ENCODE results near the gene RPL18. TPM values are rescaled to one million over a fixed set of nuclear protein-coding genes. Genes with fewer than 3 reads are reported as not detected.
A peak's percentile ranks its signal among the peaks of the same experiment; 100 is the strongest.

The RPL18 gene
- total RNA-seq, 1 experiment from 2014 or later: 1,812 TPM

- Mint-ChIP-seq H3K36me3 (ENCODE audit: insufficient read depth, unreplicated experiment) (peaks cover 25% of the 10 kb centered on the region), H3K4me1 (ENCODE audit: low read depth, unreplicated experiment) (peaks cover 12% of the 10 kb centered on the region), H3K27ac (ENCODE audit: unreplicated experiment) (peak within 1 kb of the TSS; percentile 24), H3K9me3 (ENCODE audit: unreplicated experiment) (no peaks in the 10 kb centered on the region), H3K27me3 (ENCODE audit: insufficient read depth, unreplicated experiment) (no peaks in the 10 kb centered on the region), H3K4me3 (ENCODE audit: unreplicated experiment) (no peak within 1 kb of the TSS)
- TF ChIP-seq, protein P1, sequence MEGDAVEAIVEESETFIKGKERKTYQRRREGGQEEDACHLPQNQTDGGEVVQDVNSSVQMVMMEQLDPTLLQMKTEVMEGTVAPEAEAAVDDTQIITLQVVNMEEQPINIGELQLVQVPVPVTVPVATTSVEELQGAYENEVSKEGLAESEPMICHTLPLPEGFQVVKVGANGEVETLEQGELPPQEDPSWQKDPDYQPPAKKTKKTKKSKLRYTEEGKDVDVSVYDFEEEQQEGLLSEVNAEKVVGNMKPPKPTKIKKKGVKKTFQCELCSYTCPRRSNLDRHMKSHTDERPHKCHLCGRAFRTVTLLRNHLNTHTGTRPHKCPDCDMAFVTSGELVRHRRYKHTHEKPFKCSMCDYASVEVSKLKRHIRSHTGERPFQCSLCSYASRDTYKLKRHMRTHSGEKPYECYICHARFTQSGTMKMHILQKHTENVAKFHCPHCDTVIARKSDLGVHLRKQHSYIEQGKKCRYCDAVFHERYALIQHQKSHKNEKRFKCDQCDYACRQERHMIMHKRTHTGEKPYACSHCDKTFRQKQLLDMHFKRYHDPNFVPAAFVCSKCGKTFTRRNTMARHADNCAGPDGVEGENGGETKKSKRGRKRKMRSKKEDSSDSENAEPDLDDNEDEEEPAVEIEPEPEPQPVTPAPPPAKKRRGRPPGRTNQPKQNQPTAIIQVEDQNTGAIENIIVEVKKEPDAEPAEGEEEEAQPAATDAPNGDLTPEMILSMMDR (IDR thresholded peaks at IDR 0.05; ENCODE audit: insufficient read depth in 1 of 2, low read depth in 1 of 2, low read length in 1 of 2, severe bottlenecking in 1 of 2, unreplicated experiment in 1 of 2): no peak
- no peaks in the 10 kb centered on the region for H3K27me3 ChIP-seq (replicated peaks; ENCODE audit: control insufficient read depth, insufficient read depth, low read length)
- POLR2A ChIA-PET: no interaction called here
- BruUV-seq (replicated peaks): no TSS peak
- intact Hi-C loops (cut with micrococcal nuclease; ENCODE audit: unreplicated experiment): no loop called here
- no peaks in the 10 kb centered on the region for H3K36me3 ChIP-seq (ENCODE audit: control insufficient read depth, insufficient read depth, low read length)
- no peak for DNase-seq
- no peaks in the 10 kb centered on the region for H3K9me3 ChIP-seq
- no peak within 1 kb of the TSS for H3K4me3 ChIP-seq (ENCODE audit: low read depth, low read length)
- H3K4me1 ChIP-seq: peaks cover 7% of the 10 kb centered on the region
- CTCF ChIA-PET: interaction anchor here (0.6 to 1.3 kb wide), 4 partner anchors 18 to 792 kb away, joined by 3 to 9 read pairs (median 4); no protein-coding TSS in a partner anchor
Observed at GRCh38 chr19:48606463-48607358, 12.3 kb downstream of the RPL18 start, which contains the start of gene SPACA4. TSS of gene SPACA4 (plus strand) at chr19:48606742. CDS start at chr19:48606979, 237 bp downstream.

- DNase-seq: no peak
- H3K4me1 ChIP-seq: peaks cover 7% of the 10 kb centered on the region
- H3K9me3 Mint-ChIP-seq (ENCODE audit: unreplicated experiment): no peaks in the 10 kb centered on the region
- peaks cover 7% of the 10 kb centered on the region for H3K36me3 Mint-ChIP-seq (ENCODE audit: insufficient read depth, unreplicated experiment)
- no peaks in the 10 kb centered on the region for H3K27me3 Mint-ChIP-seq (ENCODE audit: insufficient read depth, unreplicated experiment)
- no peaks in the 10 kb centered on the region for H3K27me3 ChIP-seq (replicated peaks; ENCODE audit: control insufficient read depth, insufficient read depth, low read length)
- H3K4me3 Mint-ChIP-seq (ENCODE audit: unreplicated experiment): no peak overlapping the region
- CTCF ChIA-PET: no interaction called here
- no peaks in the 10 kb centered on the region for H3K9me3 ChIP-seq
- no peaks in the 10 kb centered on the region for H3K36me3 ChIP-seq (ENCODE audit: control insufficient read depth, insufficient read depth, low read length)
- POLR2A ChIA-PET: no interaction called here
- intact Hi-C loops (cut with micrococcal nuclease; ENCODE audit: unreplicated experiment): no loop called here
- TF ChIP-seq, protein P1 (IDR thresholded peaks at IDR 0.05; ENCODE audit: insufficient read depth in 1 of 2, low read depth in 1 of 2, low read length in 1 of 2, severe bottlenecking in 1 of 2, unreplicated experiment in 1 of 2): no peak
- peaks cover 11% of the 10 kb centered on the region for H3K4me1 Mint-ChIP-seq (ENCODE audit: low read depth, unreplicated experiment)
- H3K4me3 ChIP-seq (ENCODE audit: low read depth, low read length): no peak overlapping the region
- H3K27ac Mint-ChIP-seq (ENCODE audit: unreplicated experiment): no peak overlapping the region
- BruUV-seq (replicated peaks): no TSS peak
Observed at GRCh38 chr19:48603850-48604249, 15.1 kb downstream of the RPL18 start.

DNA sequence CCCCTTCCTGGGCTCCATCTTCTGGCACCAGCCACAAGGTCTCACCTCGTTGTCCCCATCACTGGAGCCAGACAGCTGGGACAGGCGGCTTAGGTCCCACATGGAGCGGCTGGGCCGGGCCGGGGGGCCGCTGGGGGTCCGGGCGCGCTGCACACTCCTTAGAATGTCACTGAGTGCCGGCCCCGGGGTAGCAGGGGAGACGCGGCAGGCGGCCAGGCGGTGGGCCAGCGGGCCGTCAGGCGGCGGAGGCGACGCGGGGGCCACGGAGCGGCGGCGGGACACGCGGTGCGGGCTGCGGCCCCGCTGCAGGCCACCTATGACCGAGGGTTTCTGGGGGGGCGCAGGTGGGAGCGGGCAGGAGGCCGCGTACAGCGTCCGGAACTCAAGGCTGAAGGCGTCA, 15.5 kb downstream of the RPL18 start:
- intact Hi-C loops (cut with micrococcal nuclease; ENCODE audit: unreplicated experiment): no loop called here
- POLR2A ChIA-PET: no interaction called here
- peaks cover 5% of the 10 kb centered on the region for H3K36me3 Mint-ChIP-seq (ENCODE audit: insufficient read depth, unreplicated experiment)
- Histone ChIP-seq H3K27me3 (replicated peaks; ENCODE audit: control insufficient read depth, insufficient read depth, low read length) (no peaks in the 10 kb centered on the region), H3K9me3 (no peaks in the 10 kb centered on the region), H3K4me3 (ENCODE audit: low read depth, low read length) (no peak overlapping the region), H3K4me1 (peaks cover 7% of the 10 kb centered on the region), H3K36me3 (ENCODE audit: control insufficient read depth, insufficient read depth, low read length) (no peaks in the 10 kb centered on the region)
- CTCF ChIA-PET: no interaction called here
- H3K9me3 Mint-ChIP-seq (ENCODE audit: unreplicated experiment): no peaks in the 10 kb centered on the region
- H3K4me1 Mint-ChIP-seq (ENCODE audit: low read depth, unreplicated experiment): peaks cover 8% of the 10 kb centered on the region
- H3K27me3 Mint-ChIP-seq (ENCODE audit: insufficient read depth, unreplicated experiment): no peaks in the 10 kb centered on the region
- TF ChIP-seq, protein P1 (IDR thresholded peaks at IDR 0.05; ENCODE audit: insufficient read depth in 1 of 2, low read depth in 1 of 2, low read length in 1 of 2, severe bottlenecking in 1 of 2, unreplicated experiment in 1 of 2): no peak
- BruUV-seq (replicated peaks): no TSS peak
- DNase-seq: no peak
- no peak overlapping the region for H3K27ac Mint-ChIP-seq (ENCODE audit: unreplicated experiment)
- no peak overlapping the region for H3K4me3 Mint-ChIP-seq (ENCODE audit: unreplicated experiment)

All from Caco-2 (cell line).